GM18526 (cell line): Measurements from ENCODE around the gene MFN2.

Source experiments
- POLR2A ChIP-seq: IDR thresholded peaks from 3 replicates; pipeline ENCODE4 v1.6.1; 2011; ENCODE audit not compliant: insufficient read length; ENCODE audit errors: extremely low read depth

The MFN2 gene

DNA sequence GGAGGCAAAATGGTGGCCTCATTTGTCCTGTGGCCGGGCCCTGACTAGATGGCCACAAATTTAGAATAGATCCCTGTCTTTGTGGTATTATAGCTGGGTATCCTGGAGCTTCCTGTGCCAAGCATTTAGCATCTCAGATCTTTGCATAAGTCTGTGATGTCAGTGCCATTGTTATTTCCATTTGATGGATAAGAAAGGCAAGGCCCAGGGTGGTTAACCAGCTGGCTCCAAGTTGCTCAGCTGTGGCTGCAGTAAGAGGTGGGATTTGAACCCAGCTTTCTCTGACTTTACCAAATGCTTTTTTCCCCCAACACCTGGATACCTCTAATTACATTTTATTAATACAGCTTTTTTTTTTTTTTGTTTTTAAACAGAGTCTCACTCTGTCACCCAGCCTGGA lies 71.1 kb downstream of the MFN2 start:
- TF ChIP-seq POLR2A = no peak

DNA sequence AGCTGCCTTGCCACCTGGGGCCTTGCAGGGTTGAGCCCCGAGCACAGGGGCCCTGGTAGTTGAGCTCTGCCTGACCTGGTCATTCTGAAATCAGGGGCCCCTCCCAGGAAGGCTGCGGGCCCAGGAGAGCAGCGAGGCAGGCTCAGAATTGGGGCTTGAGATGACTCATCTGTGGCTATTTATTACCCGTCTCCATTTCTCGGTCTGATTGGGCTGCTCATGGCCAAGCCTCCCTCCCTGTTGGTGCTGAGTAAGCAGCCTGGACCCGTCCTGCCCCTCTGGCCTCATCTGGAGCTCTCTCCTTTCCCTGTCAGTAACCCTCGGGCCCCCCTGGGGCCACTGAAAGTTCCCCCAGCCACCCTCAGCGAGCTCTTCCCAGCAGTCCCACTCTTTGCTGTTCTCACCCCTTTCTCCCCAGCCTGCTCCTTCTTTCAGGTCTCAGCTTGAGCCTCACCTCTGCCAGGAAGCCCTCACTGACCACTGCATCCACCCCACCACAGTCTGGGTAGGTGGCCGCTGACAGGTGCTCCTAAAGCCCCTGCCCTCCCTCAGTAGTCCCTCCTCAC lies 71.8 kb downstream of the MFN2 start:
- peak; percentile 32 for TF ChIP-seq POLR2A

DNA sequence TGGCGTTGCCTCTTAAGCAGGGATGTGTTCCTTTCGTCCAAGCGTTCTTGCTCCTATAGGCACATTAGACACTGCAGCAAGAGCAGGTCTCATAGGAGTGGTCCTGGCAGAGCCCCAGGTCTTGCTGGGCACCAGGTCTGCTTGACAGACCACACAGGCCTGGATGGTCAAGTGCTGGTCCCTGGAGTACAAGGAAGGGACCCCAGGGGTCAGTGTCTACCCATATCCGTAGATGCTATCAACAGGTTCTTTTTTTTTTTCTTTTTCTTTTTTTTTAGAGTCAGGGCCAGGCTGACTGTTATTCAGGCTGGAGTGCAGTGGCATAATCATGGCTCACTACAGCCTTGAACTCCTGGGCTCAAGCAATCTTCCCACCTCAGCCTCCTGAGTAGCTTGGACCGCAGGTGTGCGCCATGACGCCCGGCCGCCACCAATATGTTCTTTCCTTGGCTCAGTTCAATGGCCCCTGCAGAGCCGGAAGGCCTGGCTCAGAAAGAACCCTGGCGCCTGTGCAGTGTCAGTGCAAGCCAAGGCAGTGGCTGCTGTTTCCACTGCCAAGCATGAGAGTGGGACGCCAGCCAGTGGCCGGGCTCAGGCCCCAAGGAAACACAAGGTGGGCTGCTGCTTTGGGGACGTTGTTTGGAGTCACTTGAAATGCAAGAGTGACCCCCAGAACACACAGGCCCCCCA lies 72.9 kb downstream of the MFN2 start:
- no peak for TF ChIP-seq POLR2A

DNA sequence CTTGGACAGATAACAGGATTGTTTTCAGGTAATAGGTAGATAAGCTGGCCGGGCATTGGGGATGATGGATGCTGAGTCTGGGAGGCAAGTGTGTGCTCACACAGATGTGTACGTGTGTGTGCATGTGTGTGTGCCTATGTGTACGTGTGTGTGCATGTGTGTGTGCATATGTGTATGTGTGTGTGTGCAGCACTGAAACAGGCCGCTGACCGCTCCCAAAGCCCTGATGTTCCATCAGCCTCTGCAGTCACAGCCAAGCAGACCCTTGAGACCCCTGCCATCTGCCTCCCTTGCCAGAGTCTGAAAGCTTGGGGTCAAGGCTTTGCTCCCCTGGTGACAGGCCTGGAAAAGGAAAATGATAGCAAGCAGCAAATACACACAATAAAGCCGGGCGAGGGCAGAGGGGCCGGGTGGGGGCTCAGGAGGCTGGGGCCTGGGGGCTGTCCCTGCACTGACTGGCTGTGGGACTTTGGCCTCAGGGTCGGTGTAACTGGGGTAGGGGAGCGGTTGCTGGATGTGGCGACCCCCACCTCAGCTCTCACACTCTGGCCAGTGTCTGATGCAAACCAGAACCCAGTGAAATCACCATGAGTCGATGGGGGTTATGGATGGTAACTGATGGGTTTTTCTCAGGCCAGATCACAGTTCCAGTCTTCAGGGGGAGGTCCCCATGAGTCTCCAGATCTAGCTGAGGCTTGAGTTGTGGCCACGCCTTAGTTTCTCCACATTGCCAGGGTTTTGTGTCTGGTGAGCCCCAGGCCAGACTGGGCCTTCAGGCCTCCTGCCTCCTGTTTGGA lies 73.7 kb downstream of the MFN2 start:
- no peak for TF ChIP-seq POLR2A

DNA sequence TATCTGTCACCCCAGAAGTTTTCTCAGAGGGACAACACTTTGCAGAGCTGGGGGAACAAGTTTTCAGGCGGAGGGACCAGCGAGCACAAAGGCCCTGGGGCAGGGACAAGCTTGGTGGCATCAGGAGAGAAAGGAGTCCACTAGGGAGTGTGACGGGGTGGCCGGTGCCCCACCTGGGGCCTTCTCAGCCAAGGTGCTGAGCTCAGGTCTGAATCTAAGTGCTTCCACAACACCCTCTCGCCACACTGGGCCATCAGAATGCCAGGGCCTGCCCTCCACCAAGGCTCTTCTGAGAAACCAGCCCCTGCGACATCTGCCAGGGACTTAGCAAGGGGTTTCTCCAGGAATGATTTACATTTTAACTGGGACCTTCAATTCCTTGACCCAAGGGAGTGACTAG lies 75.0 kb downstream of the MFN2 start:
- TF ChIP-seq POLR2A = no peak

DNA sequence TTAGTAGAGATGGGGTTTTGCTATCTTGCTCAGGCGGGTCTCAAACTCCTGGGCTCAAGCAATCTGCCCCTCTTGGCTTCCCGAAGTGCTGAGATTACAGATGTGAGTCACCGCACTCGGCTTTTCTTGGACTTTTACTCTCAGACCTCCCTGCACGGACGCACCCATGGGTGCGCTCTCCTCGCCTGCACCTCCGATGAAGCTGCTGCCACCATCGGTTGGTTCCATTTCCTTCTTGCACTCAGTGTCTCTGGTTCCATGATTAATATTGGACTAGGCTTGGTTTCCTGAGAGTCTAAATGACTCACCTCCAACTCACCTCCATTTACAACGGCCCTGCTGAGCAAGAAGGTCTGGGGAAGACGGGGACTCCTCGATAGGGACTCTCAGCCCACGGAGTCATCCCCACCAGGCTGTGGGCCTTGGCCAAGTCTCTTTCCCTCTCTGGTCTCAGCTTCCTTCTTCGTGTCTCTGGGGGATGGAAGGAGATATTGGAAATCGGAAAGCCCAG lies 76.1 kb downstream of the MFN2 start:
- TF ChIP-seq POLR2A = no peak

DNA sequence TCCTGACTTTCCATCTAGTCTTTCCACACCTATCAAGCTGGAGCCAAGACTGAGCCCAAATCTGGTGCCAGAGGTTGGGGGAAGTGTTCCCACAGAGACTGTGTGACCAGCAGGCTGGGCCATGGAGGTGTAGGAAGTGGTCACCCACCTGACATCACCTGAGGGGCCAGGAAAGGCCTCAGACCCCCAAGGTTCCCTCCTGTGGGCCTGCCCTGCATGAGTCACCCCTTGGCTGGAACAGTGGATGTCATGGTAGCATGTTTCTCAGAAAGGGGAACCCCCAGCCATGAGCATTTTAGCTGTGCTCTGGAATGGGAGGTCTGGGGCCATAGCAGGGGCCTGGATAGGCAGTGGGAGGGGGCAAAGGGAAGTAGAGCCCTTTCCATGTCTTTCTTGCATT lies 77.1 kb downstream of the MFN2 start:
- TF ChIP-seq POLR2A = no peak

DNA sequence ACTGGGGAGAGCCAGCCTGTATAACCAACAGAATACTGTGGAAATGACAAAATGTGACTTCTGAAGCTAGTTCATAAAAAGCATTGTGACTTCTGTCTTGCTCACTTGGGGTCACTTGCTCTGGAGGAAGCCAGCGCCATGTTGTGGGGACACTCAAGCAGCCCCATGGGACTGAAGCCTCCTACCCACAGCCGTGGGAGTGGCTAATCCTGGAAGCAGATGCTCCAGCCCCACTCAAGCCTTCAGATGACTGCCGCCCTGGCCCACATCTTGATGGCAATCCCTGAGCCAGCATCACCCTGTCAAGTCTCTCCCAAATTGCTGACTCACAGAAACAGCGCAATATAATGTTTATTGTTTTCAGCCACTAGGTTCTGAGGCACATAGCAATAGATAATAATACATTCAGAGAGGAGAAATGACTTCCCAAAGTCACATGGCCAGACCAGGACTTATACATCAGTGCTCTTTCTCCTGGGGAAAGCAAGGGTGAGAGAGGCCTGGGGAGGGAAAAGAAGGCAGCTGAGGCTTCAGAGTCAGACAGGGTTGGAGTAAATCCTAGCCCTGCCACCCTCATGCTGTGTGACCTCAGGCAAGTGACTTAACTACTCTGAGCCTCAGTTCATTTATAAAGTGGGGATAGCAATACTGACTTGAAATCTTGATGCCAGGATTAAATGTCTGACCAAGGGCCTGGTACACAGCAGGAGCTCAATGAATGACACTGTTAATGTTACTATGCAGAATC lies 77.9 kb downstream of the MFN2 start:
- TF ChIP-seq POLR2A = no peak

DNA sequence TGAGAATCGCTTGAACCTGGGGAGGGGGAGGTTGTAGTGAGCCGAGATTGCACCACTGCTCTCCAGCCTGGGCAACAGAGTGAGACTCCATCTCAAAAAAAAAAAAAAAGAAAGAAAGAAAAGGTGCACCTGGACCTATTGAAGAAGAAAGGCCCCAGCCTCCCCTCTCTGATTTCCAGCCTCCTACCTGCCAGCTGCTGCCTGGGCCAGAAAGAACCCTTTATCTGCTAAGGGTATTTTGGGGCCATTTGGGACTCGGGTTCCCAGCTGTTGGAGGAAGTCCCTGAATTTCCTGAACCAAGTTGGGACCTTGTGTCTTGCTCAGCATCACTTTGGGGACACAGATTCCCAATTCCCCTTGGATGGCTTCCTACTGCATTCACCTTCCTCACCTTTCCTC lies 79.0 kb downstream of the MFN2 start:
- no peak for TF ChIP-seq POLR2A

DNA sequence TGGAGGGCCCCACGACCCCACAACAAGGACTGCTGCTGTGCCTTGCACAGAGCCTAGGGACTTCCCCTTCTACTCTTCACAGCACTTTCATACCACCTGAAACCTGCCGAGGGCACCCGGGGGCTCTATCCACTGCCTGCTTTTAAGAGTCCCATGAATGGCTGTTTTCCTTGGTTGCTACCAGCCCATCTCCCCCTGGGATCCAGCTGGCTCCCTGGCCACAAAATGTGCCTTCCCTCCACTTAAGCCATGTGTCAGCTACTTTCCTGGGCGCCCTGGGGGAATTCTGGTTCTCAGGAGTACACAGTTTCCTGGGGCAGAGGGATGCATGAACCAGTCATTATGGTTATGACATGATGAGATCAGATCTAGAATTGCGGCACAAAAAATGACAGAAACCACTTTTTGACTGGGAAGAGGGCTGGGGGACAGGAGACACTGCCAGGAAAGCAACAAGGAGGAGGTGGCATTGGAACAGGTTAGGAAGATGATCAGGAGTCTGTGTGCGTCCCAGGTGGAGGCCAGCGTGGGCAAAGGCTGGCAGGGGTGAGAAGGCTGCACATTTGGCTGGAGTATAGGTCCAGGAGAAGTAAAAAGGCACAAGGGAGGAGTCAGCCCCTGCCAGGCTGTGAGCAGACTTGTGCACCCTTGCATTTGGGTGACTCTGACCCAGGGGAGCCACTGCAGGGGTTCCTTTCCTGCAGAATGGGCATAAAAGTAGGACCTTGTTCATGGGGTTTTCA lies 79.6 kb downstream of the MFN2 start:
- no peak for TF ChIP-seq POLR2A

DNA sequence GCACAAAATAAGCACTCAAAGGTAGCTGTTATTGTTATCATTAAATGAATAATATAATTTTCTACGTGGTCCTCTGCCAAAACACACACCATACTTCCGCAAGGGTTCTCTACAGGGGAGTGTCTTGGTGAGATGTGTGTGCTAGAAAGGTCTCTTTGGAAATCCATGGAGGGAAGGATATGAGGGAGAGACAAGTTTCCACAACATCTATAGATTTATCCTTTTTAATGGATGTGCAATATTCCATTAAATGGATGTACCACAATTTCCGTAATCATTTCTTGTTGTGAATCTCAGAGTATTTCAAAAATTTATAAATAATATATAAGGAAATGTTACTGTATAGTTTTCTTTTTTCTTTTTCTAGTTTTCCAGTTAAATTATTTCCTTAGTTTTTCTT lies 80.3 kb downstream of the MFN2 start:
- no peak for TF ChIP-seq POLR2A
